ENCODE measurements around the gene CEP112.

- TF ChIP-seq POLR2AphosphoS5 (IDR thresholded peaks at IDR 0.05; ENCODE audit: low read depth, low read length) (no peak), CTCF (IDR thresholded peaks at IDR 0.05) (no peak)
Measured at GRCh38 chr17:66150708-66151107, 41.2 kb downstream of the CEP112 start.
